Measurements from ENCODE around the gene IER3. TPM values are rescaled to one million over a fixed set of nuclear protein-coding genes. Genes with fewer than 3 reads are reported as not detected.

The IER3 gene
- total and polyA plus RNA-seq, 2 of the 8 experiments (the other 6 are each of a cell fraction or from before 2014, with no cell fraction given) = 11.9 to 26.5 TPM

DNA sequence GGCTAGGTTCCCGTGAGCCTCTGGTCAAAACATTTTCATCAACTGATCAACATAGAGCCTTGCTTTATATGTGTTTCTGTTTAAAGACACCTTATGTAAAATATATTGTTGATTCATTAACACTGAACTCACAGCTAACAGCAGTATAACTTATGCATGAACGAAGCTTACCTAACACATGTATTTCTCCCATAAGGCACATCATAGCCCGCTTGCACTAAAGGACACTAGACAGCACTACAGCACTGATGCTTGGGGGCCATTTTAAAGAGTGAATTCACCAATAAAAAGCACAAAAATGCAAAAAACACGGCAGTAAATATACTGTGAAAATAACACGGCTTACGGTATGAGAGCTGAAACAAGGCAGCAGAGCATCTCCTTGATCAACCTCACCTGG is 5.8 kb downstream of the IER3 start:
- H2BK5ac ChIP-seq (ENCODE audit: low read depth, low read length) = no peak overlapping the region
- CTCF ChIA-PET (ENCODE audit: partially characterized antibody) = interaction anchor here (0.6 to 4.8 kb wide), 9 partner anchors 10 to 389 kb away, joined by 3 to 26 read pairs (median 4); no protein-coding TSS in a partner anchor
- H3K18ac ChIP-seq (ENCODE audit: extremely low read depth, low read length) = no peak overlapping the region
- FAIRE-seq (no peak), DNase-seq (ENCODE audit: low read depth in 1 of 2, low spot score in 2 of 2) (no peak)
- H3K23me2 ChIP-seq (ENCODE audit: low read depth, low read length) = peaks cover 9% of the 10 kb centered on the region; the same call in 1 of the 2 replicates
- H2AFZ ChIP-seq (ENCODE audit: low read length) = no peak overlapping the region
- H2BK15ac ChIP-seq (ENCODE audit: low read length) = no peak overlapping the region
- no peak overlapping the region for H4K8ac ChIP-seq (ENCODE audit: extremely low read depth, insufficient read depth, low read length)
- TF ChIP-seq KDM1A (IDR thresholded peaks at IDR 0.05; ENCODE audit: borderline replicate concordance, low read length) (no peak), MAX (IDR thresholded peaks at IDR 0.05) (no peak), KDM4A (IDR thresholded peaks at IDR 0.05; ENCODE audit: low read depth, low read length, severe bottlenecking) (no peak), RFX5 (IDR thresholded peaks at IDR 0.05; ENCODE audit: borderline replicate concordance, low read depth, low read length) (no peak), EZH2 (IDR thresholded peaks at IDR 0.05; ENCODE audit: low read depth, low read length, severe bottlenecking) (no peak)
- H4K5ac ChIP-seq (ENCODE audit: insufficient read length, low read depth, low read length) = no peak overlapping the region
- H2BK120ac ChIP-seq (replicated peaks; ENCODE audit: low read depth, low read length) = no peak overlapping the region
- 87% methylated on average over 6 of the region's 6 CpGs; no CpG with 5 or more reads in 1 of the 2 experiments for WGBS, 2 experiments (ENCODE audit: extremely low coverage in 1 of 2, insufficient coverage in 1 of 2, insufficient read length in 1 of 2, insufficient replicate concordance in 2 of 2, low coverage in 1 of 2, low lambda C conversion rate in 2 of 2, missing lambda C conversion rate in 1 of 2)
- no peak overlapping the region for H3K4me2 ChIP-seq (ENCODE audit: insufficient read depth in 1 of 2, low read depth in 2 of 2, low read length in 2 of 2)
- H3K36me3 ChIP-seq (ENCODE audit: control insufficient read depth in 2 of 4, insufficient read depth in 4 of 4, low read length in 3 of 4) = peaks cover 15 to 55% (median 35%) of the 10 kb centered on the region in 4 experiments
- peaks cover 9% of the 10 kb centered on the region for H3K79me1 ChIP-seq (ENCODE audit: low read depth, low read length)
- peaks cover 3 to 12% (median 5%) of the 10 kb centered on the region in 4 experiments; a peak in 6 of 7 replicates for H3K4me1 ChIP-seq (replicated peaks in 1 of 4; ENCODE audit: control insufficient read depth in 3 of 4, insufficient read depth in 4 of 4, low read length in 3 of 4)
- no peaks in the 10 kb centered on the region for H3K27me3 ChIP-seq (replicated peaks in 1 of 4; ENCODE audit: control insufficient read depth in 3 of 4, extremely low read depth in 1 of 4, insufficient read depth in 3 of 4, low read length in 3 of 4)
- H2AK5ac ChIP-seq (ENCODE audit: low read depth, low read length) = no peak overlapping the region
- H3K23ac ChIP-seq (ENCODE audit: insufficient read length) = no peak overlapping the region
- no peak overlapping the region for H3K9ac ChIP-seq (replicated peaks in 1 of 4; ENCODE audit: extremely low read depth in 1 of 4, low read depth in 3 of 4, low read length in 3 of 4)
- no peak overlapping the region for H3K4ac ChIP-seq (replicated peaks; ENCODE audit: insufficient read length, low read depth, low read length)
- H4K91ac ChIP-seq (replicated peaks; ENCODE audit: insufficient read length, low read length) = no peak overlapping the region
- H2BK12ac ChIP-seq (ENCODE audit: low read depth, low read length) = no peak overlapping the region
- H3K56ac ChIP-seq (replicated peaks; ENCODE audit: insufficient read length, low read depth, low read length) = no peak overlapping the region
- H3K14ac ChIP-seq (ENCODE audit: insufficient read length) = no peak overlapping the region
- no peak overlapping the region for H2BK20ac ChIP-seq (ENCODE audit: low read length)
- peaks cover 0 to 11% of the 10 kb centered on the region in 2 experiments; a peak in 3 of 4 replicates for H3K79me2 ChIP-seq (ENCODE audit: control insufficient read depth in 1 of 2, insufficient read depth in 2 of 2, low read length in 2 of 2)
- H3K27ac ChIP-seq (ENCODE audit: low read depth, low read length) = no peak overlapping the region
- POLR2A ChIA-PET (ENCODE audit: partially characterized antibody) = interaction anchor here (1.0 to 17.3 kb wide), 4 partner anchors 15 to 142 kb away, joined by 3 to 337 read pairs (median 4); partner anchors contain the start of genes MDC1 and TUBB
- peaks cover 3 to 4% of the 10 kb centered on the region in 2 experiments for H4K20me1 ChIP-seq (replicated peaks in 1 of 2; ENCODE audit: control insufficient read depth in 1 of 2, insufficient read depth in 2 of 2, low read length in 2 of 2)
- no peak overlapping the region for H3K4me3 ChIP-seq (ENCODE audit: extremely low read depth in 1 of 4, insufficient read depth in 2 of 4, low read depth in 3 of 4, low read length in 4 of 4)
- no peaks in the 10 kb centered on the region for H3K9me3 ChIP-seq (ENCODE audit: insufficient read depth in 2 of 2, low read depth in 1 of 2, low read length in 1 of 2)
